ENCODE data around the gene HDAC4.

DNA sequence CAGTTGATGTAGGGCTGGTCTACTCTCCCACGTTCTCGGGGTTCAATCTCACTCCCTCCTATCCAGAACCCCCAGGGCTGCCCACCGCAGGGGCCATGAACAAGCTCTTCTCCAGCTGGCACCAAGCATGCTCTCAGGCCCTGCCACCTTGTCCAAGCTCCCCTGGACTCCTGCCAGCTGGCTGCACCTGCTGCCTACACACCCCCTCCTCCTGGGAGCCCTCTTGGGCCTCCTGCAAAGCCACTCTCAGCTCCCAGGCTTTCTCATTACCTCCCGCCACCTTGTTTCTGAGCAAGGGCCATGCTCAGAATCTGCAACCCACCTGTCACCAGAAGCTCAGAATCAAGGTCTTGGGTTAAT, 56.0 kb downstream of the HDAC4 start:
- TF ChIP-seq ZNF671 (CRISPR knock-in tag; IDR thresholded peaks at IDR 0.05) = no peak
- TF ChIP-seq, protein P1, sequence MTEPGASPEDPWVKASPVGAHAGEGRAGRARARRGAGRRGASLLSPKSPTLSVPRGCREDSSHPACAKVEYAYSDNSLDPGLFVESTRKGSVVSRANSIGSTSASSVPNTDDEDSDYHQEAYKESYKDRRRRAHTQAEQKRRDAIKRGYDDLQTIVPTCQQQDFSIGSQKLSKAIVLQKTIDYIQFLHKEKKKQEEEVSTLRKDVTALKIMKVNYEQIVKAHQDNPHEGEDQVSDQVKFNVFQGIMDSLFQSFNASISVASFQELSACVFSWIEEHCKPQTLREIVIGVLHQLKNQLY (CRISPR knock-in tag; IDR thresholded peaks at IDR 0.05) = no peak

Data from WTC11 (cell line).